AG10803 (cell line): ENCODE measurements around the gene CLIP4.
A peak's percentile ranks its signal among the peaks of the same experiment; 100 is the strongest.

Experiments used
- DNase-seq: peaks from one replicate; pipeline ENCODE4 v3.0.0; 2010; ENCODE audit warnings: low read depth
- H3K4me3 ChIP-seq: 2 replicates; pipeline ENCODE4 v1.5.1; 2011; ENCODE audit warnings: mild to moderate bottlenecking, low read length, control low read depth
- CTCF ChIP-seq: conservative IDR thresholded peaks from 2 replicates; pipeline ENCODE4 v1.5.1; 2011; ENCODE audit warnings: mild to moderate bottlenecking, low read length, control low read depth, inconsistent platforms

CLIP4 gene

GRCh38 chr2:29112379-29112778 is 2.8 kb upstream of the CLIP4 start:
- TF ChIP-seq CTCF = no peak
- DNase-seq = no peak
- H3K4me3 ChIP-seq = no peak overlapping the region

- peak; percentile 10 for DNase-seq
- TF ChIP-seq CTCF = no peak
- no peak overlapping the region for H3K4me3 ChIP-seq
Measured at GRCh38 chr2:29113027-29113686, 2.1 kb upstream of the CLIP4 start.

GRCh38 chr2:29113891-29114321 is 1.3 kb upstream of the CLIP4 start:
- H3K4me3 ChIP-seq = no peak overlapping the region
- peak; percentile 86 for DNase-seq
- TF ChIP-seq CTCF = no peak

GRCh38 chr2:29114586-29114945 is 649 bp upstream of the CLIP4 start:
- no peak for TF ChIP-seq CTCF
- DNase-seq = no peak
- peak overlapping the region; percentile 83 for H3K4me3 ChIP-seq

GRCh38 chr2:29115797-29116781 is 874 bp downstream of the CLIP4 start:
- no peak for TF ChIP-seq CTCF
- H3K4me3 ChIP-seq = peak overlapping the region; percentile 83
- peak; percentile 91 for DNase-seq

- no peak overlapping the region for H3K4me3 ChIP-seq
- DNase-seq = peak; percentile 64
- TF ChIP-seq CTCF = no peak
Measured at GRCh38 chr2:29117636-29118303, 2.6 kb downstream of the CLIP4 start.
